Superior temporal gyrus (tissue), 1 donor: Measurements from ENCODE around the gene DTX3.
"Not testable (repeated sequence)": the region's sequence is repeated elsewhere in the genome, so short reads cannot be mapped to it uniquely, and the experiment has no call there.

Source experiments
- DNase-seq: peaks from one replicate; pipeline ENCODE4 v3.0.0-alpha.2; 2016; ENCODE audit errors: extremely low spot score

Gene DTX3

GRCh38 chr12:57583008-57583831, 21.4 kb upstream of the DTX3 start:
- DNase-seq, result peak; percentile 90

- no peak for DNase-seq
Measured at GRCh38 chr12:57584050-57584449, 20.6 kb upstream of the DTX3 start.

- DNase-seq, result no peak
Measured at GRCh38 chr12:57584690-57585089, 19.9 kb upstream of the DTX3 start.

GRCh38 chr12:57585156-57585555, 19.5 kb upstream of the DTX3 start:
- no peak for DNase-seq

GRCh38 chr12:57586128-57586527, 18.5 kb upstream of the DTX3 start:
- no peak for DNase-seq

- DNase-seq, result no peak
Measured at GRCh38 chr12:57586832-57587429, 17.7 kb upstream of the DTX3 start.

- not testable (repeated sequence) for DNase-seq
Measured at GRCh38 chr12:57588951-57589610, 15.5 kb upstream of the DTX3 start.

- no peak for DNase-seq
Measured at GRCh38 chr12:57590479-57590863, 14.2 kb upstream of the DTX3 start.

- peak; percentile 66 for DNase-seq
Measured at GRCh38 chr12:57590864-57591781, 13.5 kb upstream of the DTX3 start, which contains the start of gene PIP4K2C. PIP4K2C (plus strand) TSS chr12:57591192; CDS start chr12:57591290, 98 bp downstream.

GRCh38 chr12:57591782-57592325, 12.8 kb upstream of the DTX3 start:
- no peak for DNase-seq

- no peak for DNase-seq
Measured at GRCh38 chr12:57592551-57593165, 12.0 kb upstream of the DTX3 start.

- no peak for DNase-seq
Measured at GRCh38 chr12:57593187-57593586, 11.4 kb upstream of the DTX3 start.

GRCh38 chr12:57600395-57600794, 4.2 kb upstream of the DTX3 start:
- DNase-seq, result no peak

- no peak for DNase-seq
Measured at GRCh38 chr12:57602544-57602943, 2.1 kb upstream of the DTX3 start.

GRCh38 chr12:57603324-57603723, 1.3 kb upstream of the DTX3 start:
- DNase-seq, result no peak

GRCh38 chr12:57603815-57604453, 690 bp upstream of the DTX3 start:
- DNase-seq, result peak; percentile 71

GRCh38 chr12:57604992-57605810, 577 bp downstream of the DTX3 start:
- DNase-seq, result no peak

GRCh38 chr12:57605811-57606311, 1.2 kb downstream of the DTX3 start:
- no peak for DNase-seq

- DNase-seq, result no peak
Measured at GRCh38 chr12:57606399-57606798, 1.8 kb downstream of the DTX3 start.
